K562 (cell line): Measurements from ENCODE around the gene SOX15. TPM values are rescaled to one million over a fixed set of nuclear protein-coding genes. Genes with fewer than 3 reads are reported as not detected.
A peak's percentile ranks its signal among the peaks of the same experiment; 100 is the strongest.

ENCODE experiments used
- ELF4 ChIP-seq: fragments of 450-650 bp; formaldehyde crosslinking; IDR thresholded peaks from 2 replicates; pipeline ENCODE4 v1.4.0; 2022; ENCODE audit warnings: missing genetic modification characterization
- FOXK2 ChIP-seq, 2 experiments: fragments of 450-650 bp; IDR thresholded peaks in 1 of 2; conservative IDR thresholded peaks in 1 of 2; 2 replicates each; pipeline ENCODE4 v1.6.1; 2016; ENCODE audit warnings: low read depth in 2 of 2, mild to moderate bottlenecking in 1 of 2
- FOXP1 ChIP-seq: sonication (generic); formaldehyde crosslinking; IDR thresholded peaks from 2 replicates; pipeline ENCODE4 v1.8.0; 2022; ENCODE audit warnings: mild to moderate bottlenecking, missing genetic modification reagents
- HDAC1 ChIP-seq, 2 experiments: fragments of 450-650 bp; IDR thresholded peaks; 2 replicates each; pipeline ENCODE4 v1.6.1; 2016 to 2017; ENCODE audit warnings: inconsistent platforms in 1 of 2, mild to moderate bottlenecking in 1 of 2, moderate library complexity in 1 of 2
- HDAC6 ChIP-seq: IDR thresholded peaks from 2 replicates; pipeline ENCODE4 v1.6.1; 2012; ENCODE audit warnings: low read depth, mild to moderate bottlenecking, control low read depth, inconsistent platforms, low read length, moderate library complexity
- HNRNPL ChIP-seq: fragments of 200-400 bp; formaldehyde crosslinking; IDR thresholded peaks from 2 replicates; pipeline ENCODE4 v1.6.1; 2017; ENCODE audit warnings: low read depth, mild to moderate bottlenecking, low read length
- MAZ ChIP-seq, 2 experiments: fragments of 450-650 bp in 1 of 2; sonication (generic) in 1 of 2; formaldehyde crosslinking; IDR thresholded peaks in 1 of 2; conservative IDR thresholded peaks in 1 of 2; 2 replicates each; pipeline versions ENCODE4 v1.4.0 to v1.5.0; 2020; ENCODE audit warnings: mild to moderate bottlenecking in 1 of 2, missing genetic modification reagents in 1 of 2
- MTA2 ChIP-seq: fragments of 450-650 bp; IDR thresholded peaks from 2 replicates; pipeline ENCODE4 v1.6.1; 2016; ENCODE audit warnings: low read depth
- PTTG1 ChIP-seq: fragments of 450-650 bp; IDR thresholded peaks from 2 replicates; pipeline ENCODE4 v1.6.1; 2016; ENCODE audit warnings: low read depth, mild to moderate bottlenecking, missing genetic modification characterization, missing compliant biosample characterization
- TAF1 ChIP-seq: IDR thresholded peaks from 2 replicates; pipeline ENCODE4 v1.6.1; 2011; ENCODE audit warnings: mild to moderate bottlenecking, low read length, moderate library complexity; ENCODE audit not compliant: insufficient read depth, control insufficient read depth, severe bottlenecking; ENCODE audit errors: extremely low read depth
- TCFL5 ChIP-seq: fragments of 250-450 bp; sonication (Bioruptor Pico); conservative IDR thresholded peaks from 2 replicates; pipeline ENCODE4 v1.6.1; 2021; ENCODE audit warnings: mild to moderate bottlenecking, moderate library complexity, matching md5 sums
- ZNF124 ChIP-seq: sonication (generic); formaldehyde crosslinking; IDR thresholded peaks from 2 replicates; pipeline ENCODE4 v1.8.1; 2022; ENCODE audit warnings: missing genetic modification reagents
- ZNF282 ChIP-seq: sonication (generic); formaldehyde crosslinking; IDR thresholded peaks from 2 replicates; pipeline ENCODE4 v1.8.1; 2023; ENCODE audit warnings: missing genetic modification reagents
- ZNF707 ChIP-seq: fragments of 250-450 bp; sonication (Bioruptor Pico); conservative IDR thresholded peaks from 2 replicates; pipeline ENCODE4 v1.8.0; 2022; ENCODE audit warnings: inconsistent platforms, mild to moderate bottlenecking, moderate library complexity
- polyA plus RNA-seq, 8 experiments: library from polyadenylated mRNA; depleted of rRNA in 4 of 8; stranded (reverse) in 5 of 8; unstranded in 3 of 8; fragments of >200 nt; fragmentation: Nextera tagmentation in 2 of 8; fragmentation: Illumina TruSeq in 1 of 8; extraction: Ambion mirVana in 2 of 8; extraction: Trizol in 1 of 8; gene quantifications; 2 replicates each; pipeline versions ENCODE4 v1.2.1 to v1.2.3, GENCODE V29; 2011 to 2014; ENCODE audit warnings: inconsistent platforms in 1 of 8, missing spikeins in 1 of 8
- total RNA-seq, 7 experiments: library from RNA; depleted of rRNA in 6 of 7; stranded (reverse); fragments of >200 nt in 6 of 7; fragmentation: Illumina TruSeq in 2 of 7; extraction: Trizol in 2 of 7; gene quantifications; 2 replicates each; pipeline versions ENCODE4 v1.2.1 to v1.2.3, GENCODE V29; 2011 to 2021; ENCODE audit warnings: low replicate concordance in 1 of 7
- TF ChIP-seq, protein P1 (sequence below): fragments of 250-450 bp; sonication (Bioruptor Pico); IDR thresholded peaks from 2 replicates; pipeline ENCODE4 v1.9.0; 2021; ENCODE audit warnings: mild to moderate bottlenecking, inconsistent platforms
- TF ChIP-seq, protein P2 (sequence below): fragments of 150-350 bp; IDR thresholded peaks from 2 replicates; pipeline ENCODE4 v1.6.1; 2014; ENCODE audit warnings: low read depth, mild to moderate bottlenecking, low read length, borderline replicate concordance
- TF ChIP-seq, protein P3 (sequence below): fragments of 250-450 bp; sonication (Bioruptor Pico); IDR thresholded peaks from 2 replicates; pipeline ENCODE4 v1.4.0; 2020; ENCODE audit warnings: mild to moderate bottlenecking

The SOX15 gene
- total and polyA plus RNA-seq, 9 of the 15 experiments (the other 6 are each of a cell fraction or from before 2014, with no cell fraction given): 0.07 to 0.33 (median 0.19) TPM; not detected in 5

DNA sequence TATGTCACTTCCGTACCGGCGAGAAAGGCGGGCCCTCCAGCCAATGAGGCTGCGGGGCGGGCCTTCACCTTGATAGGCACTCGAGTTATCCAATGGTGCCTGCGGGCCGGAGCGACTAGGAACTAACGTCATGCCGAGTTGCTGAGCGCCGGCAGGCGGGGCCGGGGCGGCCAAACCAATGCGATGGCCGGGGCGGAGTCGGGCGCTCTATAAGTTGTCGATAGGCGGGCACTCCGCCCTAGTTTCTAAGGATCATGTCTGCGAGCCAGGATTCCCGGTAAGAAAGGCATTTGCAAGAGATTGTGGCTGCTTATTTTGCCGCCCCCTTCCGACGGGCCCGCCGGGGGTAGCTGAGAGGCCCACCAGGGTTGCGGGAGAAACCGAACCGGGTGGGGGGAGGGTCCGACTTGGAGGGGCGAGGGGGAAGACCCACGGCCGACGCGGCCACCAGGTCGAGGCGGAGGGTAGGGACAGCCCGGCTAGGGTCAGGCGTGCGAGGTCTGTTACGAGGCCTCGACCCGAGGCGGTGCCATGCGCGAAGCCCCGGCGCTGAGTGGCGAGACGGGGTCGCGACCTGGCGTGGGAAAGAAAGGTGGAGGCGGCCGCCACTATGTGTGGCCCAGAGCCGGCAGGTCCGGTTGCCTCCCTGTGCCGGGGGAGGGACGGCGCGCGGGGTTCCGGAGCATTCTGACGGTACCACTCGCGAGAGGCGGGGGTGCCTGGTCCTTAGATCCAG lies 17.1 kb downstream of the SOX15 start (continued):
- TF ChIP-seq, protein P1, sequence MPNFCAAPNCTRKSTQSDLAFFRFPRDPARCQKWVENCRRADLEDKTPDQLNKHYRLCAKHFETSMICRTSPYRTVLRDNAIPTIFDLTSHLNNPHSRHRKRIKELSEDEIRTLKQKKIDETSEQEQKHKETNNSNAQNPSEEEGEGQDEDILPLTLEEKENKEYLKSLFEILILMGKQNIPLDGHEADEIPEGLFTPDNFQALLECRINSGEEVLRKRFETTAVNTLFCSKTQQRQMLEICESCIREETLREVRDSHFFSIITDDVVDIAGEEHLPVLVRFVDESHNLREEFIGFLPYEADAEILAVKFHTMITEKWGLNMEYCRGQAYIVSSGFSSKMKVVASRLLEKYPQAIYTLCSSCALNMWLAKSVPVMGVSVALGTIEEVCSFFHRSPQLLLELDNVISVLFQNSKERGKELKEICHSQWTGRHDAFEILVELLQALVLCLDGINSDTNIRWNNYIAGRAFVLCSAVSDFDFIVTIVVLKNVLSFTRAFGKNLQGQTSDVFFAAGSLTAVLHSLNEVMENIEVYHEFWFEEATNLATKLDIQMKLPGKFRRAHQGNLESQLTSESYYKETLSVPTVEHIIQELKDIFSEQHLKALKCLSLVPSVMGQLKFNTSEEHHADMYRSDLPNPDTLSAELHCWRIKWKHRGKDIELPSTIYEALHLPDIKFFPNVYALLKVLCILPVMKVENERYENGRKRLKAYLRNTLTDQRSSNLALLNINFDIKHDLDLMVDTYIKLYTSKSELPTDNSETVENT (CRISPR knock-in tag): peak; percentile 9
- TF ChIP-seq HDAC6 (no peak), ZNF282 (no peak; the same call in 1 of the 2 replicates), MAZ (CRISPR knock-in tag; conservative IDR thresholded peaks at IDR 0.05 in 1 of 2, IDR thresholded peaks at IDR 0.05 in 1 of 2) (peak in 1 of 2 experiments; percentile 56; a peak in 2 of 4 replicates), FOXK2 (conservative IDR thresholded peaks at IDR 0.05 in 1 of 2, IDR thresholded peaks at IDR 0.05 in 1 of 2; ENCODE audit: low read depth in 2 of 2) (no peak), TCFL5 (CRISPR knock-in tag) (no peak), HDAC1 (IDR thresholded peaks at IDR 0.05) (peak in 1 of 2 experiments; percentile 13; a peak in 1 of 4 replicates), FOXP1 (CRISPR knock-in tag) (no peak), HNRNPL (peak; percentile 81; the same call in 1 of the 2 replicates), PTTG1 (tag) (no peak), ZNF124 (CRISPR knock-in tag) (no peak), TAF1 (peak; percentile 90), ZNF707 (CRISPR knock-in tag) (no peak), MTA2 (no peak), ELF4 (CRISPR knock-in tag) (0 out of 2 replicates have a peak, but pooled peaks have one; percentile 70)
- TF ChIP-seq, protein P2, sequence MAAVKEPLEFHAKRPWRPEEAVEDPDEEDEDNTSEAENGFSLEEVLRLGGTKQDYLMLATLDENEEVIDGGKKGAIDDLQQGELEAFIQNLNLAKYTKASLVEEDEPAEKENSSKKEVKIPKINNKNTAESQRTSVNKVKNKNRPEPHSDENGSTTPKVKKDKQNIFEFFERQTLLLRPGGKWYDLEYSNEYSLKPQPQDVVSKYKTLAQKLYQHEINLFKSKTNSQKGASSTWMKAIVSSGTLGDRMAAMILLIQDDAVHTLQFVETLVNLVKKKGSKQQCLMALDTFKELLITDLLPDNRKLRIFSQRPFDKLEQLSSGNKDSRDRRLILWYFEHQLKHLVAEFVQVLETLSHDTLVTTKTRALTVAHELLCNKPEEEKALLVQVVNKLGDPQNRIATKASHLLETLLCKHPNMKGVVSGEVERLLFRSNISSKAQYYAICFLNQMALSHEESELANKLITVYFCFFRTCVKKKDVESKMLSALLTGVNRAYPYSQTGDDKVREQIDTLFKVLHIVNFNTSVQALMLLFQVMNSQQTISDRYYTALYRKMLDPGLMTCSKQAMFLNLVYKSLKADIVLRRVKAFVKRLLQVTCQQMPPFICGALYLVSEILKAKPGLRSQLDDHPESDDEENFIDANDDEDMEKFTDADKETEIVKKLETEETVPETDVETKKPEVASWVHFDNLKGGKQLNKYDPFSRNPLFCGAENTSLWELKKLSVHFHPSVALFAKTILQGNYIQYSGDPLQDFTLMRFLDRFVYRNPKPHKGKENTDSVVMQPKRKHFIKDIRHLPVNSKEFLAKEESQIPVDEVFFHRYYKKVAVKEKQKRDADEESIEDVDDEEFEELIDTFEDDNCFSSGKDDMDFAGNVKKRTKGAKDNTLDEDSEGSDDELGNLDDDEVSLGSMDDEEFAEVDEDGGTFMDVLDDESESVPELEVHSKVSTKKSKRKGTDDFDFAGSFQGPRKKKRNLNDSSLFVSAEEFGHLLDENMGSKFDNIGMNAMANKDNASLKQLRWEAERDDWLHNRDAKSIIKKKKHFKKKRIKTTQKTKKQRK: peak; percentile 95
- TF ChIP-seq, protein P3, sequence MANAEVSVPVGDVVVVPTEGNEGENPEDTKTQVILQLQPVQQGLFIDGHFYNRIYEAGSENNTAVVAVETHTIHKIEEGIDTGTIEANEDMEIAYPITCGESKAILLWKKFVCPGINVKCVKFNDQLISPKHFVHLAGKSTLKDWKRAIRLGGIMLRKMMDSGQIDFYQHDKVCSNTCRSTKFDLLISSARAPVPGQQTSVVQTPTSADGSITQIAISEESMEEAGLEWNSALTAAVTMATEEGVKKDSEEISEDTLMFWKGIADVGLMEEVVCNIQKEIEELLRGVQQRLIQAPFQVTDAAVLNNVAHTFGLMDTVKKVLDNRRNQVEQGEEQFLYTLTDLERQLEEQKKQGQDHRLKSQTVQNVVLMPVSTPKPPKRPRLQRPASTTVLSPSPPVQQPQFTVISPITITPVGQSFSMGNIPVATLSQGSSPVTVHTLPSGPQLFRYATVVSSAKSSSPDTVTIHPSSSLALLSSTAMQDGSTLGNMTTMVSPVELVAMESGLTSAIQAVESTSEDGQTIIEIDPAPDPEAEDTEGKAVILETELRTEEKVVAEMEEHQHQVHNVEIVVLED: no peak
